H9 (cell line): ENCODE data around the gene ADGRL3. TPM values are rescaled to one million over a fixed set of nuclear protein-coding genes. Genes with fewer than 3 reads are reported as not detected.

Experiments used
- DNase-seq: peaks from one replicate; pipeline ENCODE4 v3.0.0-alpha.2; 2017
- H2AFZ ChIP-seq: one replicate; pipeline ENCODE4 v1.6.1; 2013; ENCODE audit warnings: mild to moderate bottlenecking, low read length, control low read depth, moderate library complexity
- H2AK5ac ChIP-seq: 2 replicates; pipeline ENCODE4 v1.6.1; 2013; ENCODE audit warnings: low read length, control low read depth, mixed read lengths; ENCODE audit not compliant: insufficient read length
- H2BK120ac ChIP-seq: one replicate; pipeline ENCODE4 v1.6.1; 2013; ENCODE audit warnings: low read depth, mild to moderate bottlenecking, low read length, control low read depth, inconsistent platforms; ENCODE audit not compliant: poor library complexity, severe bottlenecking
- H2BK12ac ChIP-seq: 2 replicates; pipeline ENCODE4 v1.6.1; 2013; ENCODE audit warnings: low read length, control low read depth, mixed read lengths, low read depth; ENCODE audit not compliant: insufficient read length
- H2BK15ac ChIP-seq: 2 replicates; pipeline ENCODE4 v1.6.1; 2013; ENCODE audit warnings: low read depth, low read length, control low read depth
- H2BK20ac ChIP-seq: one replicate; pipeline ENCODE4 v1.6.1; 2013; ENCODE audit warnings: low read depth, mild to moderate bottlenecking, low read length, control low read depth, inconsistent platforms; ENCODE audit not compliant: poor library complexity, severe bottlenecking
- H2BK5ac ChIP-seq: 2 replicates; pipeline ENCODE4 v1.6.1; 2013; ENCODE audit warnings: low read length, control low read depth, mixed read lengths; ENCODE audit not compliant: insufficient read length
- H3K14ac ChIP-seq: 2 replicates; pipeline ENCODE4 v1.6.1; 2013; ENCODE audit warnings: low read length, control low read depth; ENCODE audit not compliant: insufficient read depth
- H3K18ac ChIP-seq: 2 replicates; pipeline ENCODE4 v1.6.1; 2013; ENCODE audit warnings: low read depth, mild to moderate bottlenecking, mixed read lengths, low read length, control low read depth; ENCODE audit not compliant: insufficient read length
- H3K23ac ChIP-seq: 2 replicates; pipeline ENCODE4 v1.6.1; 2013; ENCODE audit warnings: low read length, control low read depth, mixed read lengths, low read depth; ENCODE audit not compliant: insufficient read length
- H3K23me2 ChIP-seq: 2 replicates; pipeline ENCODE4 v1.6.1; 2013; ENCODE audit warnings: low read depth, mild to moderate bottlenecking, mixed read lengths, low read length, control low read depth; ENCODE audit not compliant: insufficient read length, poor library complexity, severe bottlenecking
- H3K27ac ChIP-seq: 2 replicates; pipeline ENCODE4 v1.5.1; 2013; ENCODE audit warnings: low read length, control low read depth, mixed read lengths, low read depth; ENCODE audit not compliant: insufficient read length
- H3K27me3 ChIP-seq: 2 replicates; pipeline ENCODE4 v1.6.1; 2013; ENCODE audit warnings: low read length, control low read depth, inconsistent platforms; ENCODE audit not compliant: insufficient read depth
- H3K4ac ChIP-seq: 2 replicates; pipeline ENCODE4 v1.6.1; 2013; ENCODE audit warnings: low read depth, mild to moderate bottlenecking, control low read depth, inconsistent platforms, low read length, moderate library complexity
- H3K4me1 ChIP-seq: 2 replicates; pipeline ENCODE4 v1.6.1; 2013; ENCODE audit warnings: low read length, control low read depth, inconsistent platforms; ENCODE audit not compliant: insufficient read depth
- H3K4me2 ChIP-seq: 2 replicates; pipeline ENCODE4 v1.6.1; 2013; ENCODE audit warnings: low read length, control low read depth, mixed read lengths; ENCODE audit not compliant: insufficient read length, insufficient read depth
- H3K56ac ChIP-seq: 2 replicates; pipeline ENCODE4 v1.6.1; 2013; ENCODE audit warnings: low read depth, mild to moderate bottlenecking, mixed read lengths, low read length, control low read depth; ENCODE audit not compliant: insufficient read length
- H3K79me1 ChIP-seq: 2 replicates; pipeline ENCODE4 v1.6.1; 2013; ENCODE audit warnings: low read depth, mild to moderate bottlenecking, moderate library complexity, low read length, control low read depth, inconsistent platforms; ENCODE audit not compliant: insufficient read depth, poor library complexity, severe bottlenecking
- H3K79me2 ChIP-seq: 2 replicates; pipeline ENCODE4 v1.6.1; 2013; ENCODE audit warnings: low read length, control low read depth, inconsistent platforms; ENCODE audit not compliant: insufficient read depth
- H3K9ac ChIP-seq: 2 replicates; pipeline ENCODE4 v1.6.1; 2013; ENCODE audit warnings: low read length, control low read depth, mixed read lengths; ENCODE audit not compliant: insufficient read length; ENCODE audit errors: extremely low read depth
- H3K9me3 ChIP-seq: one replicate; pipeline ENCODE4 v1.6.1; 2013; ENCODE audit warnings: low read depth, low read length, inconsistent platforms; ENCODE audit not compliant: control insufficient read depth
- H3T11ph ChIP-seq: one replicate; pipeline ENCODE4 v1.6.1; 2013; ENCODE audit warnings: mild to moderate bottlenecking, low read length, control low read depth, inconsistent platforms
- H4K20me1 ChIP-seq: one replicate; pipeline ENCODE4 v1.6.1; 2013; ENCODE audit not compliant: control insufficient read depth, insufficient read length, insufficient read depth
- H4K5ac ChIP-seq: 2 replicates; pipeline ENCODE4 v1.6.1; 2013; ENCODE audit warnings: low read depth, mild to moderate bottlenecking, mixed read lengths, low read length, control low read depth; ENCODE audit not compliant: insufficient read length
- H4K8ac ChIP-seq: replicated peaks from 2 replicates; pipeline ENCODE4 v1.6.1; 2013; ENCODE audit warnings: low read length, control low read depth, mixed read lengths, low read depth; ENCODE audit not compliant: insufficient read length
- H4K91ac ChIP-seq: 2 replicates; pipeline ENCODE4 v1.6.1; 2013; ENCODE audit warnings: low read depth, mild to moderate bottlenecking, moderate library complexity, mixed read lengths, low read length, control low read depth; ENCODE audit not compliant: insufficient read length
- H3K27ac Mint-ChIP-seq, 3 experiments: 2 replicates in 2 of 3; 3 replicates in 1 of 3; pipeline ENCODE4 v1.8.0; 2020 to 2021; ENCODE audit warnings: mixed read lengths in 3 of 3, mild to moderate bottlenecking in 1 of 3, moderate library complexity in 1 of 3
- H3K27me3 Mint-ChIP-seq: 2 replicates; pipeline ENCODE4 v1.8.0; 2021; ENCODE audit warnings: low read depth, mild to moderate bottlenecking, moderate library complexity, mixed read lengths
- H3K36me3 Mint-ChIP-seq, 3 experiments: 2 replicates in 2 of 3; 3 replicates in 1 of 3; pipeline ENCODE4 v1.8.0; 2020 to 2021; ENCODE audit warnings: low read depth in 3 of 3, mixed read lengths in 3 of 3; ENCODE audit not compliant: insufficient read depth in 1 of 3
- H3K4me1 Mint-ChIP-seq, 2 experiments: 2 replicates each; pipeline ENCODE4 v1.8.0; 2020; ENCODE audit warnings: mixed read lengths in 2 of 2
- H3K4me3 Mint-ChIP-seq, 2 experiments: 2 replicates in 1 of 2; 3 replicates in 1 of 2; pipeline ENCODE4 v1.8.0; 2020 to 2021; ENCODE audit warnings: mild to moderate bottlenecking in 2 of 2, mixed read lengths in 2 of 2, moderate library complexity in 1 of 2
- H3K9me3 Mint-ChIP-seq, 2 experiments: 2 replicates in 1 of 2; 3 replicates in 1 of 2; pipeline ENCODE4 v1.8.0; 2020; ENCODE audit warnings: mild to moderate bottlenecking in 2 of 2, mixed read lengths in 2 of 2, moderate library complexity in 1 of 2
- WGBS: extraction: QIAGEN DNeasy Blood & Tissue Kit; methylation state at CpG from one replicate; pipeline ENCODE4 v1.1.7; 2013; ENCODE audit warnings: missing lambda C conversion rate, low lambda C conversion rate, mixed read lengths; ENCODE audit not compliant: insufficient read length; ENCODE audit errors: extremely low coverage; 5-methylcytosine and 5-hydroxymethylcytosine counted together
- total RNA-seq: library from RNA; stranded (reverse); gene quantifications from 2 replicates; pipeline ENCODE4 v1.2.1, GENCODE V29; 2021
- TF ChIP-seq, protein P1 (sequence below): fragments of 200-600 bp; sonication (generic); conservative IDR thresholded peaks from 3 replicates; pipeline ENCODE4 v1.8.0; 2021; ENCODE audit warnings: antibody characterized with exemption, mild to moderate bottlenecking

Gene ADGRL3
- total RNA-seq, 1 experiment from 2014 or later = 5.9 TPM

DNA sequence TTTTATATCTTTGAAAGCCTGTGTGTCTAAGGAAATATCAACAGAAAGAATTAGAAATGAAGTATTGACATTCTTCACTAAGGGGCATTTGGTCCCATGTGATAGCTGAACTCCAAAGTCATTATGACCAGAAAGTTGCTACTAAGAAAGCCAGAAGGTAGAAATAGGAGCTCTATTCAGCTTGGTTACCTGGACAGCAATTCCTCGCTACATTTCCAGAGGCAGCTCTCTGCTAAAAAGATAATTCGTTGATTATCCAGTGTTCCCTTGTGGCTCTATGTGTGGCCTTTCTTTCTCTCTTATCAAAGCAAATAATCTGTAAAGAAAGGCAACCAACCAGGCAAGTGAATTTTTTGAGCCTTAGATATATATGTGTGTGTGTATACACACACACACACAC is 341.3 kb downstream of the ADGRL3 start:
- Mint-ChIP-seq H3K4me1 (peaks cover 28 to 43% of the 10 kb centered on the region in 2 experiments), H3K27me3 (no peaks in the 10 kb centered on the region; the same call in 1 of the 2 replicates), H3K27ac (no peak overlapping the region), H3K36me3 (no peaks in the 10 kb centered on the region; a peak in 1 of 7 replicates), H3K9me3 (no peaks in the 10 kb centered on the region), H3K4me3 (no peak overlapping the region)
- no peaks in the 10 kb centered on the region for H3K27me3 ChIP-seq
- no peaks in the 10 kb centered on the region for H3K79me1 ChIP-seq
- H4K5ac ChIP-seq = no peak overlapping the region
- H2BK120ac ChIP-seq = no peak overlapping the region
- H2AK5ac ChIP-seq = no peak overlapping the region
- H3K79me2 ChIP-seq = no peaks in the 10 kb centered on the region
- no peak overlapping the region for H2AFZ ChIP-seq
- no peaks in the 10 kb centered on the region for H4K20me1 ChIP-seq
- no peak overlapping the region for H3K27ac ChIP-seq
- no peak overlapping the region for H3K23ac ChIP-seq
- H2BK15ac ChIP-seq = no peak overlapping the region
- no peak overlapping the region for H2BK5ac ChIP-seq
- WGBS = no CpG with 5 or more reads among the region's 2 CpGs
- H4K8ac ChIP-seq = no peak overlapping the region
- H2BK12ac ChIP-seq = no peak overlapping the region
- H4K91ac ChIP-seq = no peak overlapping the region
- no peak overlapping the region for H3K9ac ChIP-seq
- H2BK20ac ChIP-seq = no peak overlapping the region
- H3K4me1 ChIP-seq = no peaks in the 10 kb centered on the region
- TF ChIP-seq, protein P1, sequence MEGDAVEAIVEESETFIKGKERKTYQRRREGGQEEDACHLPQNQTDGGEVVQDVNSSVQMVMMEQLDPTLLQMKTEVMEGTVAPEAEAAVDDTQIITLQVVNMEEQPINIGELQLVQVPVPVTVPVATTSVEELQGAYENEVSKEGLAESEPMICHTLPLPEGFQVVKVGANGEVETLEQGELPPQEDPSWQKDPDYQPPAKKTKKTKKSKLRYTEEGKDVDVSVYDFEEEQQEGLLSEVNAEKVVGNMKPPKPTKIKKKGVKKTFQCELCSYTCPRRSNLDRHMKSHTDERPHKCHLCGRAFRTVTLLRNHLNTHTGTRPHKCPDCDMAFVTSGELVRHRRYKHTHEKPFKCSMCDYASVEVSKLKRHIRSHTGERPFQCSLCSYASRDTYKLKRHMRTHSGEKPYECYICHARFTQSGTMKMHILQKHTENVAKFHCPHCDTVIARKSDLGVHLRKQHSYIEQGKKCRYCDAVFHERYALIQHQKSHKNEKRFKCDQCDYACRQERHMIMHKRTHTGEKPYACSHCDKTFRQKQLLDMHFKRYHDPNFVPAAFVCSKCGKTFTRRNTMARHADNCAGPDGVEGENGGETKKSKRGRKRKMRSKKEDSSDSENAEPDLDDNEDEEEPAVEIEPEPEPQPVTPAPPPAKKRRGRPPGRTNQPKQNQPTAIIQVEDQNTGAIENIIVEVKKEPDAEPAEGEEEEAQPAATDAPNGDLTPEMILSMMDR = peak; percentile 54
- H3K4me2 ChIP-seq = no peak overlapping the region
- no peak overlapping the region for H3K56ac ChIP-seq
- no peaks in the 10 kb centered on the region for H3K23me2 ChIP-seq
- H3K9me3 ChIP-seq = no peaks in the 10 kb centered on the region
- H3K18ac ChIP-seq = no peak overlapping the region
- no peak overlapping the region for H3T11ph ChIP-seq
- H3K14ac ChIP-seq = no peak overlapping the region
- no peak for DNase-seq
- H3K4ac ChIP-seq = no peak overlapping the region
